Activated CD4-positive, alpha-beta T cell treated with anti-CD3 and anti-CD28 coated beads, Interleukin-2, amount 50 U/mL, for 24 hours (primary cell): ENCODE measurements around the gene MIA.
"Not testable (repeated sequence)": the region's sequence is repeated elsewhere in the genome, so short reads cannot be mapped to it uniquely, and the experiment has no call there.

Experiments used
- DNase-seq, 2 donors: peaks; one replicate each; pipeline ENCODE4 v3.0.0-alpha.2; 2020; ENCODE audit warnings: low read depth in 1 of 2, low spot score in 1 of 2

MIA gene

DNA sequence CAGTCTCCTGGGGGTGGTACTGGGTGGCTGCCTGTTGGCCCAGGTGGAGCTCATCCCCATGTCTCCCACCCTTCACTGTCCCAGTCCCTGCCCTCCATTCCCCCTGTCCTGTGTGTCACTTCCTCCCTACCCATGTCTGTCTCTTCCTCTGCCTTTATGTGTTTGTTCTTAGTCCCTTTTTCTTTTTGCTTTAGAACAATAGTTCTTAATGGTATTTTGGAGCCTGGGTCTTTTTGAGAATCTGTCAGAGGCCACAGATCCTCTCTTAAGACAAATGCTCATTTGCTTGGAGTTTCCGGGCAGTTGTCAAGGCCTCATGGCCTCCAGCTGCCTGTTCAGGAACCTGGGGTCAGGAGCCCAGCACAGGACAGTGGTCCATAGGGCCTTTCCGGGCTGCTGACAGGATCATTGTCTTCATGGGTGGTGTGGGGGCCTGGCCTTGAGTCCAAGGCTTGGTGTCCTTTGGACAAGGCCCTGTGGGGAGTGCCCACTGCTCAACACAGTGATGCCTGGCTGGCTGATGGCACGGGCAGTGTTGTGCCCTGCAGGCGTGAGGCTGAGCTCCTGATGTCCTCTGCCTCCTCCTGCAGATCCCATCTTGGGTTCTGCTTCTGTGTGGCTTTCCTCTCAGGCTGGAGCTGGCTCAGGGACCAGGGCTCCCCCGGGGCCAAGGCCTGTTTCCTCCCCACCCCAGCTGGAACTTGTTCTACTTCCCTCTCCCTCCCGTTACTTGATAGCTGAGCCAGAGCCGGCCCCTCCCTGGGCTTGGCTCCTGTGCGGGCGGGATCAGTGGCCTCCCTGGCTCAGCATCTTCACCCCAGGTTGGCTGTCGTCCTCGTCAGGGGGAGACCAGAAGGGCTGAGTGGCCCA, 27.2 kb downstream of the MIA start:
- no peak for DNase-seq

GRCh38 chr19:40803170-40803856, 28.0 kb downstream of the MIA start:
- DNase-seq = no peak

DNA sequence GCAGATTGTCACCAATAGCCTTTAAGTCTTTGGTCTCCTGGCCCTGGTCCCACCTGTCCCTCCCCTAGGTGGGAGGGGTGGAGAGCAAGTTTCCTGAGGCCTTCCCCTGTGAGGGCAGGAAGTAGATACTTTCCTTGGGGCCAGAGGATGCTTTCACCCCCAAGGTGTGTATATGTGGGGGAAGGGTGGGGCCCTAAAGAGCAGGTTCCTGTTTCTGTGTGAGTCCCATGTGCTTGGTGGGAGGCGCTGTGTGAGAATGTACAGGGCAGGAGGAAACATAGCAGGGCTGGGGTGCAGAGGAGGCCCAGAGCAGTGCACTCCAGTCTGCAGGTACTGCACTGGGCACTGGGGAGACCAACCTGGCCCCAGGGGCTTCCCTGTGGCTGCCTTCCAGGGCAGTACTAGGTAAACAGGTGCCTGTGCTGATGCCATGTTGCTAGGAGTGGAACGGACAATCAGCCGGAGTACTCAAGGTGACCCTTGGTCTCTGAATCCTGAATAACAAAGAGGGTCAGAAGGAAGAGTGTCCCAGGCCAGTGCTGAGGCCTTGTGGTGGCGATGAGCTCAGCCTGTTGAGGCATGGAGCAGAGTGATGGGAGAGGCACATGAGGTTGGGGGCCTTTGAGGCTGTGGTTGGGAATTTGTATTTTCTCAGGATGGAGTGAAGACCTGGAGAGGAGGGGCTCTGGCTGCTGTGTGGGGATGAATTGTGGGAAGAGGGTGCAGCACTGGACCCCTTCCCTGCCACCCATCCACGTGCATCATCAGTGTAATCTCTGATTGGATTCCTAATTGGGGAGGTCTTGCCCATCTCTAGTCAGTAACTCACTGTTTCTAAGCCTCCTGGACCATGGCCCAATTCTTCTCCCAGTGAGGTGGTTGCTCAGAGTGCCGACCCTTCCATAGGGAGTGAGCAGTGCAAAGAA, 28.8 kb downstream of the MIA start:
- no peak for DNase-seq

GRCh38 chr19:40804783-40805242, 29.5 kb downstream of the MIA start:
- no peak for DNase-seq

- no peak for DNase-seq
These were observed 30.0 kb downstream of the MIA start for GRCh38 chr19:40805258-40805868.

- DNase-seq = peak in 1 of 2 donors; percentile 75
These were observed 31.3 kb downstream of the MIA start for GRCh38 chr19:40806423-40807146.

GRCh38 chr19:40807147-40808020, 32.1 kb downstream of the MIA start:
- DNase-seq = no peak

DNA sequence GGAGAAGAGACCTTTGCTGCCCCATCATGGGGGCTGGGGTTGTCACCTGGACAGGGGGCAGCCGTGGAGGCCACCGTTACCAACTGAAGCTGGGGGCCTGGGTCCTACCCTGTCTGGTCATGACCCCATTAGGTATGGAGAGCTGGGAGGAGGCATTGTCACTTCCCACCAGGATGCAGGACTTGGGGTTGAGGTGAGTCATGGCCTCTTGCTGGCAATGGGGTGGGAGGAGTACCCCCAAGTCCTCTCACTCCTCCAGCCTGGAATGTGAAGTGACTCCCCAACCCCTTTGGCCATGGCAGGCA, 32.7 kb downstream of the MIA start:
- DNase-seq = no peak

DNA sequence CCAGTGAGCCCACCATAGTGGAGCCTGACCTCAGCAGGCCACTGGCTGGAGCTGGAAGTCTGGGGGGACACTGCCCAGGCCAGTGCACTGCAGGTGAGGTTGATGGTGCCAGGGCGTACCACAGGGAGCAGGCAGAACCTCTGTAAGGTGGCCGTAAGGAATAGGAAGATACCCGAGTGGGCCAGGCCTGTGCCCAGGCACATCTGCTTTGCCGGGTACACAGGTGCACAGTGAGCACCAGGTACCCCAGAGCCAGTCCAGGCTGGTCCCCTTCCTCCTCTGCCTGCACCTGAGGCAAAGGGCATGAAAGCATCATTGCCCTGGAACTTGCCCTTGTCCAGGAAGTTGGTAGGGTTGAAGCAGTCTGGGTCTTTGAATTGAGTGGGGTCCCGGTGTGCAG, 33.2 kb downstream of the MIA start:
- DNase-seq = no peak

GRCh38 chr19:40809358-40810086, 34.2 kb downstream of the MIA start:
- DNase-seq = no peak

GRCh38 chr19:40810160-40810559, 34.8 kb downstream of the MIA start:
- DNase-seq = no peak

DNA sequence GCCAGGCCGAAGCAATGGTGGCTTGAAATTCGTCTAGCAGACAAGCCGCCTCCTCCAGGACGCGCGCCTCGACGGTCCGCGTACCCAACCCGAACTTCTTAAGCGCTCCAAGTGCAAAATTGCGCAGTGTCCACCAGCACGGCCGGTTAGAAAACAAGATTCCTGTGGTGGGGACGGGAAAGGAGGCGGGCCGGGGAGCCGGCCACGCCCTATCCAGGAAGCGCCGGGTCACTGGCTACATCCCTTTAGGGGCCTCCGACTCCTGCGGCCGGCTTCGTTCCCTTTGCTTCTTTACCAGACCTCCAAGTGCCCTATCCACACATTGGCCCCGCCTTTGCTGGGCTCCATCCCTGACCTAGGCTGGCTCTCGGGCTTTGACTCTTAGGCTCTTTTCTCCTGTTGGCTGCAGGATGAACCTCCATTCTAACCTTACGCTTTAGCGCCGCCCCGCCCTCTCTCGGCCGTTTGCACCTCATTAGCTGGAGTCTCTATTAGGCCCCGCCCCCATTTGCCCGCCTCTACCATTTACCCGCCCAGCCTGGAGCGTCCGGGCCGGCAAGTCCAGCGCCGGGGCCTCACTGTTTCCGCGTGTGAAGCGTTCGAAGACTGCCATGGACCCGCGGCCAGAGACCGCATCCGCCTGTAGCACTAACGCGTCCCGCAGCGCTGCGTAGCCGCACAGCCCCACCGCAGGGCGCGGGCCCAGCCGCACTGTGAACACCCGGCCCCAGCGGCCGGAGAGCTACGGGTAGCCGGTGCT, 35.5 kb downstream of the MIA start:
- DNase-seq = not testable (repeated sequence)

DNA sequence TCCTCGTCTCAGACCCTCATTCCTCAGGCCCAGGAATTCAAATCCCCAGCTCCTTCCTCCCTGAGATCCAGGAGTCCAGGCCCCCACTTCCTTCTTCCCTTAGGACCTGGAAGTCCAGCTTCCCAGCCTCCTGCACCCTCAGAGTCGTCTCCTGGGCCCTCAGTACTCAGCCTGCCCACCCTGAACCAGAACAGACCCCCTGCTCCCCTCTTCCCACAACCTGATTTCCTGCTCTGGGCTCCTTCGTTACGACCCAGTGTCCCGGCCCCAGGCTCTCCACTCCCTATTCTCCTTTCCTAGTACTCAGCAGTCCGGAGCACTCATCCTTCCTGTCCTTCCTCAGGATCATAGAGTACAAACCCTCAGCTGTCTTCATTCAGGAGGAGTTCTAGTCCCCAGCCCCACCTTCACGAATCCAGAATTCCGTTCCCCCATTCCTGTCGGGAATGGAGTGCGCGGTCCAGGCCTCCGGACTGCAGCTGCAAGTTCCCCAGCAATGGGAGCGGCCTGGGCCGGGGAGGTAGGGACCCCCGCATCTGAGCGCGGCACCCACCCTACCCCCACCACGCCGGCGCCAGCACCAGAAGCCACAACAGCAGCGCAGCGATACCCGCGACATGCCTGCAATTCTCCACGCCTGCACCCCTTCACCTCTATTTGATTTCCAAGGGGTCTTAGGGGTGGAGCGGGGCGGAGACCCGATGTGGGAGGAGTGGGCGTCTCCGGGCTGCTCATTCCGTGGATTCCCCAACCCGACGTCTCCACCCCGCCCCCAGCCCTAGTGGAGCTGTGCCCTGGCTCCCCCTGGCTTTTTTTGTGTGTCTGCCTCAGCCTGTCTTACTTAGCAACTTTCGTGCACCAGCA, 36.4 kb downstream of the MIA start:
- DNase-seq = no peak

- DNase-seq = not testable (repeated sequence)
These were observed 37.2 kb downstream of the MIA start for GRCh38 chr19:40812571-40812970.

- no peak for DNase-seq
These were observed 37.9 kb downstream of the MIA start for GRCh38 chr19:40813182-40813581.

- no peak for DNase-seq
These were observed 39.9 kb downstream of the MIA start for GRCh38 chr19:40815223-40815622.
